IMR-90 (cell line): Measurements from ENCODE around the gene JAKMIP2.

Experiments
- CEBPB ChIP-seq: IDR thresholded peaks from 2 replicates; pipeline ENCODE4 v1.6.1; 2012; ENCODE audit warnings: low read depth, low read length, improper control_type of control experiment
- MAFK ChIP-seq: IDR thresholded peaks from 2 replicates; pipeline ENCODE4 v1.6.1; 2012; ENCODE audit warnings: low read depth, low read length, improper control_type of control experiment
- MAZ ChIP-seq: IDR thresholded peaks from 2 replicates; pipeline ENCODE4 v1.6.1; 2012; ENCODE audit warnings: low read depth, mild to moderate bottlenecking, low read length, improper control_type of control experiment, moderate library complexity, borderline replicate concordance
- NFE2L2 ChIP-seq: fragments of 150-350 bp; IDR thresholded peaks from 2 replicates; pipeline ENCODE4 v1.6.1; 2016; ENCODE audit warnings: low read depth, mild to moderate bottlenecking, low read length
- POLR2A ChIP-seq: IDR thresholded peaks from 2 replicates; pipeline ENCODE4 v1.6.1; 2012; ENCODE audit warnings: mild to moderate bottlenecking, low read depth, low read length
- RAD21 ChIP-seq: IDR thresholded peaks from 2 replicates; pipeline ENCODE4 v1.6.1; 2012; ENCODE audit warnings: low read length, improper control_type of control experiment
- RCOR1 ChIP-seq: IDR thresholded peaks from 2 replicates; pipeline ENCODE4 v1.6.1; 2012; ENCODE audit warnings: mild to moderate bottlenecking, low read length, improper control_type of control experiment; ENCODE audit not compliant: insufficient replicate concordance
- RFX5 ChIP-seq: IDR thresholded peaks from 2 replicates; pipeline ENCODE4 v1.8.0; 2012; ENCODE audit warnings: low read depth, mild to moderate bottlenecking, low read length, moderate library complexity
- SMC3 ChIP-seq: fragments of 150-350 bp; IDR thresholded peaks from 2 replicates; pipeline ENCODE4 v1.6.1; 2016; ENCODE audit warnings: low read depth, mild to moderate bottlenecking, antibody characterized with exemption, low read length, moderate library complexity
- TF ChIP-seq, protein P1 (sequence below): conservative IDR thresholded peaks from 2 replicates; pipeline ENCODE4 v1.5.1; 2012; ENCODE audit warnings: mild to moderate bottlenecking, low read depth, low read length, improper control_type of control experiment

GRCh38 chr5:147804334-147804733 lies 21.8 kb upstream of the JAKMIP2 start:
- TF ChIP-seq POLR2A (no peak), RAD21 (no peak), RFX5 (no peak), MAFK (no peak), SMC3 (no peak), RCOR1 (no peak), MAZ (no peak), NFE2L2 (no peak), CEBPB (no peak)
- TF ChIP-seq, protein P1, sequence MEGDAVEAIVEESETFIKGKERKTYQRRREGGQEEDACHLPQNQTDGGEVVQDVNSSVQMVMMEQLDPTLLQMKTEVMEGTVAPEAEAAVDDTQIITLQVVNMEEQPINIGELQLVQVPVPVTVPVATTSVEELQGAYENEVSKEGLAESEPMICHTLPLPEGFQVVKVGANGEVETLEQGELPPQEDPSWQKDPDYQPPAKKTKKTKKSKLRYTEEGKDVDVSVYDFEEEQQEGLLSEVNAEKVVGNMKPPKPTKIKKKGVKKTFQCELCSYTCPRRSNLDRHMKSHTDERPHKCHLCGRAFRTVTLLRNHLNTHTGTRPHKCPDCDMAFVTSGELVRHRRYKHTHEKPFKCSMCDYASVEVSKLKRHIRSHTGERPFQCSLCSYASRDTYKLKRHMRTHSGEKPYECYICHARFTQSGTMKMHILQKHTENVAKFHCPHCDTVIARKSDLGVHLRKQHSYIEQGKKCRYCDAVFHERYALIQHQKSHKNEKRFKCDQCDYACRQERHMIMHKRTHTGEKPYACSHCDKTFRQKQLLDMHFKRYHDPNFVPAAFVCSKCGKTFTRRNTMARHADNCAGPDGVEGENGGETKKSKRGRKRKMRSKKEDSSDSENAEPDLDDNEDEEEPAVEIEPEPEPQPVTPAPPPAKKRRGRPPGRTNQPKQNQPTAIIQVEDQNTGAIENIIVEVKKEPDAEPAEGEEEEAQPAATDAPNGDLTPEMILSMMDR, result no peak
